ENCODE data around the gene MCUB.

DNA sequence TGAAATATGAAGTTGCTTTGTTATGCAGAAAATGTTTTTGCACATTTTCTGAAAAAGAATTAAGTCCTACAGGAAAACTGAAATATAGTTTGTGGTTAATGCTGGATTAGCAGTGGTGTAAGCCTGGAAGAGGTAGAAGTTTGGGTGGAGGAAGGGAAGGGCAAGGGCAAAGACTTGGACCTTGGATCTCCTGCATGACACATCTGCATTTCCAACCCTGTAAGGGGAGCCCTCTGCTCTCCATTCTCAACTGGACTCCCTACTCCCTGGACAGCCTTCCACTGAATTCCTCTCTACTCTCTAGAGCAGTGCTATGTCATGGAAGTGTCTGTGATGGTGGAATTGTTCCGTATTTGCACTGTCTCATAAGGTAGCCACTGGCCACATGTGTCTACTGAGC lies 138.6 kb downstream of the MCUB start:
- no peak for TF ChIP-seq ZFP37 (tag by site-specific recombination; IDR thresholded peaks at IDR 0.05)
- TF ChIP-seq, protein P1, sequence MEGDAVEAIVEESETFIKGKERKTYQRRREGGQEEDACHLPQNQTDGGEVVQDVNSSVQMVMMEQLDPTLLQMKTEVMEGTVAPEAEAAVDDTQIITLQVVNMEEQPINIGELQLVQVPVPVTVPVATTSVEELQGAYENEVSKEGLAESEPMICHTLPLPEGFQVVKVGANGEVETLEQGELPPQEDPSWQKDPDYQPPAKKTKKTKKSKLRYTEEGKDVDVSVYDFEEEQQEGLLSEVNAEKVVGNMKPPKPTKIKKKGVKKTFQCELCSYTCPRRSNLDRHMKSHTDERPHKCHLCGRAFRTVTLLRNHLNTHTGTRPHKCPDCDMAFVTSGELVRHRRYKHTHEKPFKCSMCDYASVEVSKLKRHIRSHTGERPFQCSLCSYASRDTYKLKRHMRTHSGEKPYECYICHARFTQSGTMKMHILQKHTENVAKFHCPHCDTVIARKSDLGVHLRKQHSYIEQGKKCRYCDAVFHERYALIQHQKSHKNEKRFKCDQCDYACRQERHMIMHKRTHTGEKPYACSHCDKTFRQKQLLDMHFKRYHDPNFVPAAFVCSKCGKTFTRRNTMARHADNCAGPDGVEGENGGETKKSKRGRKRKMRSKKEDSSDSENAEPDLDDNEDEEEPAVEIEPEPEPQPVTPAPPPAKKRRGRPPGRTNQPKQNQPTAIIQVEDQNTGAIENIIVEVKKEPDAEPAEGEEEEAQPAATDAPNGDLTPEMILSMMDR (tag by site-specific recombination; IDR thresholded peaks at IDR 0.05), result no peak
- TF ChIP-seq, protein P2, sequence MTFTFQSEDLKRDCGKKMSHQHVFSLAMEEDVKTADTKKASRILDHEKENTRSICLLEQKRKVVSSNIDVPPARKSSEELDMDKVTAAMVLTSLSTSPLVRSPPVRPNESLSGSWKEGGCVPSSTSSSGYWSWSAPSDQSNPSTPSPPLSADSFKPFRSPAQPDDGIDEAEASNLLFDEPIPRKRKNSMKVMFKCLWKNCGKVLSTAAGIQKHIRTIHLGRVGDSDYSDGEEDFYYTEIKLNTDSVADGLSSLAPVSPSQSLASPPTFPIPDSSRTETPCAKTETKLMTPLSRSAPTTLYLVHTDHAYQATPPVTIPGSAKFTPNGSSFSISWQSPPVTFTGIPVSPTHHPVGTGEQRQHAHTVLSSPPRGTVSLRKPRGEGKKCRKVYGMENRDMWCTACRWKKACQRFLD (tag by site-specific recombination; IDR thresholded peaks at IDR 0.05), result no peak
- TF ChIP-seq ZNF707 (tag by site-specific recombination; IDR thresholded peaks at IDR 0.05), result no peak
- TF ChIP-seq ZNF544 (tag by site-specific recombination; IDR thresholded peaks at IDR 0.05), result no peak
- TF ChIP-seq ZNF404 (tag by site-specific recombination; IDR thresholded peaks at IDR 0.05), result no peak
- TF ChIP-seq, protein P3, sequence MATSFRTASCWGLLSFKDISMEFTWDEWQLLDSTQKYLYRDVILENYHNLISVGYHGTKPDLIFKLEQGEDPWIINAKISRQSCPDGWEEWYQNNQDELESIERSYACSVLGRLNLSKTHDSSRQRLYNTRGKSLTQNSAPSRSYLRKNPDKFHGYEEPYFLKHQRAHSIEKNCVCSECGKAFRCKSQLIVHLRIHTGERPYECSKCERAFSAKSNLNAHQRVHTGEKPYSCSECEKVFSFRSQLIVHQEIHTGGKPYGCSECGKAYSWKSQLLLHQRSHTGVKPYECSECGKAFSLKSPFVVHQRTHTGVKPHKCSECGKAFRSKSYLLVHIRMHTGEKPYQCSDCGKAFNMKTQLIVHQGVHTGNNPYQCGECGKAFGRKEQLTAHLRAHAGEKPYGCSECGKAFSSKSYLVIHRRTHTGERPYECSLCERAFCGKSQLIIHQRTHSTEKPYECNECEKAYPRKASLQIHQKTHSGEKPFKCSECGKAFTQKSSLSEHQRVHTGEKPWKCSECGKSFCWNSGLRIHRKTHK (tag by site-specific recombination; IDR thresholded peaks at IDR 0.05), result no peak
- TF ChIP-seq ZNF302 (tag by site-specific recombination; IDR thresholded peaks at IDR 0.05; ENCODE audit: low read depth), result no peak
- TF ChIP-seq, protein P4, sequence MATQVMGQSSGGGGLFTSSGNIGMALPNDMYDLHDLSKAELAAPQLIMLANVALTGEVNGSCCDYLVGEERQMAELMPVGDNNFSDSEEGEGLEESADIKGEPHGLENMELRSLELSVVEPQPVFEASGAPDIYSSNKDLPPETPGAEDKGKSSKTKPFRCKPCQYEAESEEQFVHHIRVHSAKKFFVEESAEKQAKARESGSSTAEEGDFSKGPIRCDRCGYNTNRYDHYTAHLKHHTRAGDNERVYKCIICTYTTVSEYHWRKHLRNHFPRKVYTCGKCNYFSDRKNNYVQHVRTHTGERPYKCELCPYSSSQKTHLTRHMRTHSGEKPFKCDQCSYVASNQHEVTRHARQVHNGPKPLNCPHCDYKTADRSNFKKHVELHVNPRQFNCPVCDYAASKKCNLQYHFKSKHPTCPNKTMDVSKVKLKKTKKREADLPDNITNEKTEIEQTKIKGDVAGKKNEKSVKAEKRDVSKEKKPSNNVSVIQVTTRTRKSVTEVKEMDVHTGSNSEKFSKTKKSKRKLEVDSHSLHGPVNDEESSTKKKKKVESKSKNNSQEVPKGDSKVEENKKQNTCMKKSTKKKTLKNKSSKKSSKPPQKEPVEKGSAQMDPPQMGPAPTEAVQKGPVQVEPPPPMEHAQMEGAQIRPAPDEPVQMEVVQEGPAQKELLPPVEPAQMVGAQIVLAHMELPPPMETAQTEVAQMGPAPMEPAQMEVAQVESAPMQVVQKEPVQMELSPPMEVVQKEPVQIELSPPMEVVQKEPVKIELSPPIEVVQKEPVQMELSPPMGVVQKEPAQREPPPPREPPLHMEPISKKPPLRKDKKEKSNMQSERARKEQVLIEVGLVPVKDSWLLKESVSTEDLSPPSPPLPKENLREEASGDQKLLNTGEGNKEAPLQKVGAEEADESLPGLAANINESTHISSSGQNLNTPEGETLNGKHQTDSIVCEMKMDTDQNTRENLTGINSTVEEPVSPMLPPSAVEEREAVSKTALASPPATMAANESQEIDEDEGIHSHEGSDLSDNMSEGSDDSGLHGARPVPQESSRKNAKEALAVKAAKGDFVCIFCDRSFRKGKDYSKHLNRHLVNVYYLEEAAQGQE (tag by site-specific recombination; IDR thresholded peaks at IDR 0.05), result no peak
- no peak for TF ChIP-seq GLI4 (tag by site-specific recombination; IDR thresholded peaks at IDR 0.05)
- TF ChIP-seq ZNF776 (tag by site-specific recombination; IDR thresholded peaks at IDR 0.05; ENCODE audit: borderline replicate concordance), result no peak
- TF ChIP-seq, protein P5, sequence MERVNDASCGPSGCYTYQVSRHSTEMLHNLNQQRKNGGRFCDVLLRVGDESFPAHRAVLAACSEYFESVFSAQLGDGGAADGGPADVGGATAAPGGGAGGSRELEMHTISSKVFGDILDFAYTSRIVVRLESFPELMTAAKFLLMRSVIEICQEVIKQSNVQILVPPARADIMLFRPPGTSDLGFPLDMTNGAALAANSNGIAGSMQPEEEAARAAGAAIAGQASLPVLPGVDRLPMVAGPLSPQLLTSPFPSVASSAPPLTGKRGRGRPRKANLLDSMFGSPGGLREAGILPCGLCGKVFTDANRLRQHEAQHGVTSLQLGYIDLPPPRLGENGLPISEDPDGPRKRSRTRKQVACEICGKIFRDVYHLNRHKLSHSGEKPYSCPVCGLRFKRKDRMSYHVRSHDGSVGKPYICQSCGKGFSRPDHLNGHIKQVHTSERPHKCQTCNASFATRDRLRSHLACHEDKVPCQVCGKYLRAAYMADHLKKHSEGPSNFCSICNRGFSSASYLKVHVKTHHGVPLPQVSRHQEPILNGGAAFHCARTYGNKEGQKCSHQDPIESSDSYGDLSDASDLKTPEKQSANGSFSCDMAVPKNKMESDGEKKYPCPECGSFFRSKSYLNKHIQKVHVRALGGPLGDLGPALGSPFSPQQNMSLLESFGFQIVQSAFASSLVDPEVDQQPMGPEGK (tag by site-specific recombination; IDR thresholded peaks at IDR 0.05), result no peak
